Measurements from ENCODE around the gene VAT1L. TPM values are rescaled to one million over a fixed set of nuclear protein-coding genes. Genes with fewer than 3 reads are reported as not detected.

VAT1L gene
- total and polyA plus RNA-seq, 2 donors (not counting 3 experiments of a cell fraction or from before 2014, with no cell fraction given), result 0.46 to 1.5 TPM

DNA sequence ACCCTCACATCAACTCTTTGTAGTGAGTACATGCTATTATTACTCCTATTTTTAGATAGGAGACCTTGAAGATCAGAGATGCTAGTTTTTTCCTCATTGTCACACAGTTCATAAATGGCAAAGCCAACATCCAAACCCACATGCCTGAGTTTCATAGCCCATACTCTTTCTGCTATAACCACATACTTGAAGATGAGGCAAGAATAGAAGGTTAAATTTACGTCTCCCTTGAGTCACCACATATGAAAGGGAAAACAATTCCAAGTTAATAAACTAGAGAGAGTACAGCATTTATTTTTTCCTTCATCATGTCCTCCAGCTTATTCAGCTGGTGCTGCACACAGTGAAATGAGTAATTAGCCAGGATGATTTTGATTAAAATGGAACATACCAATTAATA is 42.4 kb upstream of the VAT1L start:
- H3K27ac ChIP-seq (ENCODE audit: insufficient read depth, low read depth, low read length), result no peak overlapping the region
- H3K36me3 ChIP-seq (ENCODE audit: control insufficient read depth in 2 of 2, extremely low read depth in 1 of 2, insufficient read depth in 2 of 2, low read length in 2 of 2), result no peaks in the 10 kb centered on the region
- dilution Hi-C loops (cut with MboI; ENCODE audit: extremely low pct_ligation_motif_present, low sequenced_read_pairs), result no loop called here
- BruUV-seq (replicated peaks), result no TSS peak
- no peak overlapping the region for H3K4me2 ChIP-seq (ENCODE audit: insufficient read depth, low read length)
- H3K4me1 ChIP-seq (ENCODE audit: control insufficient read depth, extremely low read depth, insufficient read depth, low read length), result no peaks in the 10 kb centered on the region
- intact Hi-C loops (cut with micrococcal nuclease), result no loop called here
- H3K9me1 ChIP-seq (replicated peaks; ENCODE audit: control insufficient read depth, extremely low read depth, insufficient read depth, low read length), result no peaks in the 10 kb centered on the region
- DNase-seq (ENCODE audit: low read depth, low spot score) (no peak), FAIRE-seq (no peak)
- H3K27me3 ChIP-seq (ENCODE audit: control insufficient read depth in 2 of 2, insufficient read depth in 2 of 2, low read length in 2 of 2), result no peaks in the 10 kb centered on the region
- no peak for TF ChIP-seq GATA2 (IDR thresholded peaks at IDR 0.05; ENCODE audit: insufficient read depth, insufficient read length, low read depth, low read length)
- no peak for TF ChIP-seq POLR2AphosphoS5 (IDR thresholded peaks at IDR 0.05; ENCODE audit: insufficient read depth, low read depth, low read length)
- TF ChIP-seq EZH2 (IDR thresholded peaks at IDR 0.05; ENCODE audit: borderline replicate concordance, low read depth, low read length, severe bottlenecking), result no peak
- no peak for TF ChIP-seq POLR2A (IDR thresholded peaks at IDR 0.05; ENCODE audit: low read depth, low read length)
- TF ChIP-seq MYC (IDR thresholded peaks at IDR 0.05; ENCODE audit: low read depth, low read length), result no peak
- TF ChIP-seq, protein P1, sequence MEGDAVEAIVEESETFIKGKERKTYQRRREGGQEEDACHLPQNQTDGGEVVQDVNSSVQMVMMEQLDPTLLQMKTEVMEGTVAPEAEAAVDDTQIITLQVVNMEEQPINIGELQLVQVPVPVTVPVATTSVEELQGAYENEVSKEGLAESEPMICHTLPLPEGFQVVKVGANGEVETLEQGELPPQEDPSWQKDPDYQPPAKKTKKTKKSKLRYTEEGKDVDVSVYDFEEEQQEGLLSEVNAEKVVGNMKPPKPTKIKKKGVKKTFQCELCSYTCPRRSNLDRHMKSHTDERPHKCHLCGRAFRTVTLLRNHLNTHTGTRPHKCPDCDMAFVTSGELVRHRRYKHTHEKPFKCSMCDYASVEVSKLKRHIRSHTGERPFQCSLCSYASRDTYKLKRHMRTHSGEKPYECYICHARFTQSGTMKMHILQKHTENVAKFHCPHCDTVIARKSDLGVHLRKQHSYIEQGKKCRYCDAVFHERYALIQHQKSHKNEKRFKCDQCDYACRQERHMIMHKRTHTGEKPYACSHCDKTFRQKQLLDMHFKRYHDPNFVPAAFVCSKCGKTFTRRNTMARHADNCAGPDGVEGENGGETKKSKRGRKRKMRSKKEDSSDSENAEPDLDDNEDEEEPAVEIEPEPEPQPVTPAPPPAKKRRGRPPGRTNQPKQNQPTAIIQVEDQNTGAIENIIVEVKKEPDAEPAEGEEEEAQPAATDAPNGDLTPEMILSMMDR (IDR thresholded peaks at IDR 0.05; ENCODE audit: extremely low read depth in 1 of 2, insufficient read depth in 1 of 2, low read depth in 1 of 2, low read length in 2 of 2), result no peak
- no peak for TF ChIP-seq JUN (IDR thresholded peaks at IDR 0.05; ENCODE audit: borderline replicate concordance, insufficient read depth, insufficient read length, low read depth)
- TF ChIP-seq FOS (IDR thresholded peaks at IDR 0.05; ENCODE audit: borderline replicate concordance, insufficient read depth, low read length), result no peak
- TF ChIP-seq, protein P2, sequence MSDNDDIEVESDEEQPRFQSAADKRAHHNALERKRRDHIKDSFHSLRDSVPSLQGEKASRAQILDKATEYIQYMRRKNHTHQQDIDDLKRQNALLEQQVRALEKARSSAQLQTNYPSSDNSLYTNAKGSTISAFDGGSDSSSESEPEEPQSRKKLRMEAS (IDR thresholded peaks at IDR 0.05; ENCODE audit: insufficient read depth, insufficient read length), result no peak
- no peak overlapping the region for H2AFZ ChIP-seq (ENCODE audit: low read depth, low read length)
- ChIA-PET CTCF (no interaction called here), POLR2A (no interaction called here)
- no peaks in the 10 kb centered on the region for H3K9me3 ChIP-seq (replicated peaks; ENCODE audit: control insufficient read depth, insufficient read depth, low read length)
- H4K20me1 ChIP-seq (replicated peaks; ENCODE audit: control insufficient read depth, extremely low read depth, insufficient read depth, low read length), result no peaks in the 10 kb centered on the region
- H3K4me3 ChIP-seq (replicated peaks in 1 of 3; ENCODE audit: insufficient read depth in 1 of 3, low read depth in 1 of 3, low read length in 3 of 3), result no peak overlapping the region
- no peaks in the 10 kb centered on the region for H3K79me2 ChIP-seq (ENCODE audit: control insufficient read depth, insufficient read depth, low read length)
- no peak overlapping the region for H3K9ac ChIP-seq (replicated peaks; ENCODE audit: extremely low read depth, insufficient read depth, low read length)
